SK-N-SH treated with all-trans-retinoic acid at 6 μM for 48 hours (cell line): ENCODE data around the gene TMPO.
A peak's percentile ranks its signal among the peaks of the same experiment; 100 is the strongest.
"Not testable (repeated sequence)": the region's sequence is repeated elsewhere in the genome, so short reads cannot be mapped to it uniquely, and the experiment has no call there.

Experiments
- ATAC-seq: fragments of 200-7000 bp; cut with Tn5 transposase; 3 replicates; pipeline ENCODE4 v1.9.1; 2020; ENCODE audit warnings: mild to moderate bottlenecking, moderate library complexity
- ARNTL ChIP-seq: fragments of 450-650 bp; formaldehyde crosslinking; IDR thresholded peaks from 2 replicates; pipeline ENCODE4 v1.5.0; 2020; ENCODE audit warnings: low read depth, mild to moderate bottlenecking, moderate library complexity, borderline replicate concordance
- BACH2 ChIP-seq: fragments of 250-450 bp; sonication (Bioruptor Pico); IDR thresholded peaks from 2 replicates; pipeline ENCODE4 v1.9.0; 2021; ENCODE audit warnings: mild to moderate bottlenecking, borderline replicate concordance
- ESRRG ChIP-seq: fragments of 250-450 bp; sonication (Bioruptor Pico); IDR thresholded peaks from 2 replicates; pipeline ENCODE4 v1.6.1; 2021; ENCODE audit warnings: mild to moderate bottlenecking
- GLIS3 ChIP-seq: fragments of 250-450 bp; sonication (Bioruptor Pico); IDR thresholded peaks from 2 replicates; pipeline ENCODE4 v1.5.0; 2020; ENCODE audit warnings: mild to moderate bottlenecking, moderate library complexity
- ISL1 ChIP-seq: fragments of 250-450 bp; sonication (Bioruptor Pico); IDR thresholded peaks from 2 replicates; pipeline ENCODE4 v2.1.2; 2022; ENCODE audit warnings: mild to moderate bottlenecking, moderate library complexity
- PPARA ChIP-seq: fragments of 250-450 bp; sonication (Bioruptor Pico); IDR thresholded peaks from 2 replicates; pipeline ENCODE4 v1.5.0; 2020; ENCODE audit warnings: mild to moderate bottlenecking, borderline replicate concordance
- RARB ChIP-seq: fragments of 250-450 bp; sonication (Bioruptor Pico); IDR thresholded peaks from 2 replicates; pipeline ENCODE4 v1.8.0; 2021; ENCODE audit warnings: mild to moderate bottlenecking, moderate library complexity
- TCF4 ChIP-seq: fragments of 250-450 bp; sonication (Bioruptor Pico); IDR thresholded peaks from 2 replicates; pipeline ENCODE4 v1.8.0; 2021; ENCODE audit warnings: mild to moderate bottlenecking, moderate library complexity, borderline replicate concordance
- TOX ChIP-seq: fragments of 250-450 bp; sonication (Bioruptor Pico); IDR thresholded peaks from 2 replicates; pipeline ENCODE4 v1.8.0; 2021; ENCODE audit warnings: mild to moderate bottlenecking, moderate library complexity, borderline replicate concordance
- ZC3H10 ChIP-seq: fragments of 250-450 bp; sonication (Bioruptor Pico); IDR thresholded peaks from 2 replicates; pipeline ENCODE4 v1.5.1; 2021; ENCODE audit warnings: mild to moderate bottlenecking, moderate library complexity
- ZFP30 ChIP-seq: fragments of 450-650 bp; formaldehyde crosslinking; IDR thresholded peaks from 2 replicates; pipeline ENCODE4 v1.5.0; 2022; ENCODE audit warnings: mild to moderate bottlenecking, moderate library complexity
- ZNF565 ChIP-seq: fragments of 450-650 bp; formaldehyde crosslinking; conservative IDR thresholded peaks from 2 replicates; pipeline ENCODE4 v1.5.0; 2020; ENCODE audit warnings: low read depth, mild to moderate bottlenecking, moderate library complexity
- ZNF70 ChIP-seq: fragments of 450-650 bp; formaldehyde crosslinking; IDR thresholded peaks from 2 replicates; pipeline ENCODE4 v1.5.0; 2020; ENCODE audit warnings: mild to moderate bottlenecking, moderate library complexity
- ZNF8 ChIP-seq: fragments of 450-650 bp; formaldehyde crosslinking; IDR thresholded peaks from 2 replicates; pipeline ENCODE4 v1.5.0; 2020; ENCODE audit warnings: mild to moderate bottlenecking, moderate library complexity
- TF ChIP-seq, protein P1 (sequence below): fragments of 250-450 bp; sonication (Bioruptor Pico); IDR thresholded peaks from 2 replicates; pipeline ENCODE4 v1.8.0; 2021; ENCODE audit warnings: low read depth, mild to moderate bottlenecking, moderate library complexity, borderline replicate concordance
- TF ChIP-seq, protein P2 (sequence below): fragments of 250-450 bp; sonication (Bioruptor Pico); IDR thresholded peaks from 2 replicates; pipeline ENCODE4 v1.5.1; 2021; ENCODE audit warnings: mild to moderate bottlenecking, moderate library complexity
- TF ChIP-seq, protein P3 (sequence below): fragments of 250-450 bp; sonication (Bioruptor Pico); IDR thresholded peaks from 2 replicates; pipeline ENCODE4 v1.5.1; 2020; ENCODE audit warnings: low read depth, mild to moderate bottlenecking, moderate library complexity

The TMPO gene

DNA sequence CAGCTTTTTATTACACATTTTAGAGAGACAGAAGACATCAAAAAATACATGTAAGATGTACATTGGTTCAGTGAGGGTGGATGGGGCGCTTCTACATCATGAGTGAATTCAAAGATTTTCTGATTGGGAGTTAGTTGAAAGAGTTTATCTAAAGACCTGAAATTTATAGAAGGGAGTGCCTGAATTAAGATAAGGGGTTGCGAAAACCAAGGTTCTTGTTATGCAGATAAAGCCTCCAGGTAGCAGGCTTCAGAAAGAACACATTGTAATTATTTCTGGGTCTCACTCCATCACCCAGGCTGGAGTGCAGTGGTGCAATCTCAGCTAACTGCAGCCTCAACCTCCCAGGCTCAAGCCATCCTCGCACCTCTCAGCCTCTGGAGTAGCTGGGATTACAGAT, 26.2 kb upstream of the TMPO start (continued):
- TF ChIP-seq BACH2, result no peak
- TF ChIP-seq, protein P1, sequence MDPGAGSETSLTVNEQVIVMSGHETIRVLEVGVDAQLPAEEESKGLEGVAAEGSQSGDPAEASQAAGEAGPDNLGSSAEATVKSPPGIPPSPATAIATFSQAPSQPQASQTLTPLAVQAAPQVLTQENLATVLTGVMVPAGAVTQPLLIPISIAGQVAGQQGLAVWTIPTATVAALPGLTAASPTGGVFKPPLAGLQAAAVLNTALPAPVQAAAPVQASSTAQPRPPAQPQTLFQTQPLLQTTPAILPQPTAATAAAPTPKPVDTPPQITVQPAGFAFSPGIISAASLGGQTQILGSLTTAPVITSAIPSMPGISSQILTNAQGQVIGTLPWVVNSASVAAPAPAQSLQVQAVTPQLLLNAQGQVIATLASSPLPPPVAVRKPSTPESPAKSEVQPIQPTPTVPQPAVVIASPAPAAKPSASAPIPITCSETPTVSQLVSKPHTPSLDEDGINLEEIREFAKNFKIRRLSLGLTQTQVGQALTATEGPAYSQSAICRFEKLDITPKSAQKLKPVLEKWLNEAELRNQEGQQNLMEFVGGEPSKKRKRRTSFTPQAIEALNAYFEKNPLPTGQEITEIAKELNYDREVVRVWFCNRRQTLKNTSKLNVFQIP, result no peak
- TF ChIP-seq RARB (CRISPR knock-in tag), result no peak
- no peak for TF ChIP-seq ARNTL
- TF ChIP-seq ZNF8 (CRISPR knock-in tag), result no peak
- no peak for TF ChIP-seq TCF4 (CRISPR knock-in tag)
- TF ChIP-seq, protein P2, sequence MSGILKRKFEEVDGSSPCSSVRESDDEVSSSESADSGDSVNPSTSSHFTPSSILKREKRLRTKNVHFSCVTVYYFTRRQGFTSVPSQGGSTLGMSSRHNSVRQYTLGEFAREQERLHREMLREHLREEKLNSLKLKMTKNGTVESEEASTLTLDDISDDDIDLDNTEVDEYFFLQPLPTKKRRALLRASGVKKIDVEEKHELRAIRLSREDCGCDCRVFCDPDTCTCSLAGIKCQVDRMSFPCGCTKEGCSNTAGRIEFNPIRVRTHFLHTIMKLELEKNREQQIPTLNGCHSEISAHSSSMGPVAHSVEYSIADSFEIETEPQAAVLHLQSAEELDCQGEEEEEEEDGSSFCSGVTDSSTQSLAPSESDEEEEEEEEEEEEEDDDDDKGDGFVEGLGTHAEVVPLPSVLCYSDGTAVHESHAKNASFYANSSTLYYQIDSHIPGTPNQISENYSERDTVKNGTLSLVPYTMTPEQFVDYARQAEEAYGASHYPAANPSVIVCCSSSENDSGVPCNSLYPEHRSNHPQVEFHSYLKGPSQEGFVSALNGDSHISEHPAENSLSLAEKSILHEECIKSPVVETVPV (CRISPR knock-in tag), result no peak

DNA sequence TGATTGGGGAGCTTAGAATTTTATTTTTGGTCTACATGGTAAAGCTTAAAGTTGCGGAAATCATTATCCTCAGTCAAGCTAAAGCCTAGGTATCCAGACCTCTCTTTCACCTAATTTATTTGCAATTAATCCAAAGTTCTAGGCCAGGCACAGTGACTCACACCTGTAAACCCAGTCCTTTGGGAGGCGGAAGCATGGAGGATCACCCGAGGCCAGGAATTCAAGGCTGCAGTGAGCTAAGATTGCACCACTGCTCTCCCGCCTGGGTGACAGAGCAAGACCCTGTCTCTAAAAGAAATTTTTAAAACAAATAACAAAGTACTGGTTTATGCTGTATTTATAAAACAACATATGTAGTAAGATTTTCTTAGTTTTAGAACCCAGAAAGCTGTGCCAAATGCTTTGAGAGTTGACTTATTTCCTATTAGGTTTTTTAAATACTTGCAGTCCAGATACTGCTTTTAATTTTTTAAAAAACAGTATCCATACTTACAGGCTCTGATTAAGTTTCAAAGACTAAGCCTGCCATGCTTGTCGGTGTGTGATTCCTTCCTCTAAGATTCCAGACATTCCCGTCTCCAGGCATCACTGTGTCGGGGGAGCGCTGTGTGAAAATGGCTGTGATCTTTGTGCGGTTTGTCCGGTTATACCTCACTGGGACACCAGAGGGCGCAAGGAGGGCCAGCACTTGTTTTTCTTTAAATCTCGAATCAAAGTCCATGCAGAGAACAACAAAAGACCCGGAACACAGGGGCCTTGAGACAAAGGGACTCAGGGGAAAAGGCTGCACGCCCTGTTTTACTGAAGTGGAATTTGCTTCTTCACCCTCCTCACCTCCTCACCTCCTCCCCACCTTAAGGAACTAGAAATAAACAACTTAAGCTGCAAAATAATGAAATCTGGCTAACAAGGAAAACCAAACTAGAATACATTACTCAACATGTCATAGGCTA, 24.6 kb upstream of the TMPO start:
- TF ChIP-seq GLIS3 (CRISPR knock-in tag) (0 out of 2 replicates have a peak, but pooled peaks have one; percentile 25), RARB (CRISPR knock-in tag) (no peak)
- TF ChIP-seq, all 23 proteins: peak for 1
- peak; percentile 99 for ATAC-seq

DNA sequence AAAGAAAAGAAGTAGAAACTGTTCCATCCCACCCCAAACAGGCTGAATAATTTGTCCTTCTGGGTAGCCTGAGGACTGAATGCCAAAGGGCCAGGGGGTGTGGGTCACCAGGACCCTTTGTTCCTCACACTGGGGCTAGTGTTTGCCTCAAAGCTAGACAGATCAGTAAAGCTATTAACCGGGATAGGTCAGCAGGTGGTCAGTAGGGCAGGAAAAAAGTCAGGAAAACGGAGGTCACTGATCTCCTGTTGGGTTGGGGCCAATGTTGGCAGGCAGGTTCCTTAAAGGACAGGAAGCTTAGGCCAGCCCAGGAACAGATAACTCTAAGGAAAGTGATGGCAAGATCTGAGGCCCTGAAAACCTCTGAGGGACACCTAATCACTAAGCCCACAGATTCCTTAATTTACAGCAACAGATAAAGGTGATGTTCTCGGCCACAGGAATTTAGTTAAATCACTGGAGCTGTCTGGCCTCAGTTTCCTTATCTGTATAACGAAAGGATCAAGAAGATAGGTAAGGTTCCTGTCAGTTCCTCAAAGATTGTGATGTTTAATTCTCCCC, 22.7 kb upstream of the TMPO start:
- TF ChIP-seq ARNTL (no peak), BACH2 (no peak), ZFP30 (CRISPR knock-in tag) (no peak), ZNF70 (CRISPR knock-in tag) (no peak), ZC3H10 (CRISPR knock-in tag) (no peak), TCF4 (CRISPR knock-in tag) (no peak), ZNF565 (CRISPR knock-in tag) (no peak), ISL1 (CRISPR knock-in tag) (no peak), ESRRG (CRISPR knock-in tag) (no peak), TOX (CRISPR knock-in tag) (no peak)
- TF ChIP-seq, protein P3, sequence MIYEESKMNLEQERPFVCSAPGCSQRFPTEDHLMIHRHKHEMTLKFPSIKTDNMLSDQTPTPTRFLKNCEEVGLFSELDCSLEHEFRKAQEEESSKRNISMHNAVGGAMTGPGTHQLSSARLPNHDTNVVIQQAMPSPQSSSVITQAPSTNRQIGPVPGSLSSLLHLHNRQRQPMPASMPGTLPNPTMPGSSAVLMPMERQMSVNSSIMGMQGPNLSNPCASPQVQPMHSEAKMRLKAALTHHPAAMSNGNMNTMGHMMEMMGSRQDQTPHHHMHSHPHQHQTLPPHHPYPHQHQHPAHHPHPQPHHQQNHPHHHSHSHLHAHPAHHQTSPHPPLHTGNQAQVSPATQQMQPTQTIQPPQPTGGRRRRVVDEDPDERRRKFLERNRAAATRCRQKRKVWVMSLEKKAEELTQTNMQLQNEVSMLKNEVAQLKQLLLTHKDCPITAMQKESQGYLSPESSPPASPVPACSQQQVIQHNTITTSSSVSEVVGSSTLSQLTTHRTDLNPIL (CRISPR knock-in tag), result no peak
- TF ChIP-seq, protein P2 (CRISPR knock-in tag), result no peak
- TF ChIP-seq, protein P1, result no peak
- no peak for ATAC-seq

DNA sequence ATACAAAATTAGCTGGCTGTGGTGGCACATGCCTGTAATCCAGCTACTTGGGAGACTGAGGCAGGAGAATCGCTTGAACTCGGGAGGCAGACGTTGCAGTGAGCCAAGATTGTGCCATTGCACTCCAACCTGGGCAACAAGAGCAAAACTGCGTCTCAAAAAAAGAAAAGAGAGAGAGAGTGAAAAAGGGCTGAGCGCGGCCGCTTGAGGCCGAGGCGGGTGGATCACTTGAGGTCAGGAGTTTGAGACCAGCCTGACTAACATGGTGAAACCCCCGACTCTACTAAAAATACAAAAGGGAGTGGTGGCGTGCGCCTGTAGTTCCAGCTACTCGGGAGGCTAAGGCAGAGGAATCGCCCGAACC, 14.1 kb upstream of the TMPO start:
- not testable (repeated sequence) for ATAC-seq

DNA sequence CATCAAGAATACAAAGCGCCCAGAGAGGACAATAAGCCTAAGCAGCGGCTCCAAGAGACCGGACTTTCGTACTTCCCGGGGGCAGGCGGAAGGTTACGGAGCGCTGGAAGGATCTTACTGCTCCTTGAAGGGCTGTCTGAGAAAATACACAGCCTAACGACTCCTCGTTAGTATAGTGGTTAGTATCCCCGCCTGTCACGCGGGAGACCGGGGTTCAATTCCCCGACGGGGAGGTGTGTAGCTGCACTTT, 12.1 kb upstream of the TMPO start:
- peak; percentile 85 for ATAC-seq
- TF ChIP-seq ESRRG (CRISPR knock-in tag), result no peak
- TF ChIP-seq PPARA (CRISPR knock-in tag), result no peak
- TF ChIP-seq ZNF70 (CRISPR knock-in tag), result no peak
- no peak for TF ChIP-seq TOX (CRISPR knock-in tag)
